Measurements from ENCODE around the gene PEX10. TPM values are rescaled to one million over a fixed set of nuclear protein-coding genes. Genes with fewer than 3 reads are reported as not detected.
"Not testable (repeated sequence)": the region's sequence is repeated elsewhere in the genome, so short reads cannot be mapped to it uniquely, and the experiment has no call there.

PEX10 gene
- 10 to 100 TPM in 3 of 6 experiments, 1 to 10 TPM in 3; 7.4 to 24.3 (median 10.5) TPM for total RNA-seq
- long read RNA-seq, partial matches to known transcripts = 1 of 2 reads
- long read RNA-seq, other reads (novel, unspliced or antisense) = 0 of 2 reads

- intact Hi-C loops (cut with DNase I) = no loop called here
Measured at GRCh38 chr1:2412395-2412772, at the start of gene PEX10. Gene PEX10, minus strand, starts transcription at chr1:2412564. Its CDS starts 62 bp downstream, at chr1:2412502.

GRCh38 chr1:2460996-2461751, 48.8 kb upstream of the PEX10 start:
- WGBS (ENCODE audit: insufficient coverage, low coverage, low lambda C conversion rate, missing lambda C conversion rate) = 63% methylated on average over 4 of the region's 18 CpGs
- intact Hi-C loops (cut with DNase I) = no loop called here
- DNase-seq = peak in 2 of 3 donors; percentile 67 to 82

More at GRCh38 chr1:2412395-2412772, at the start of gene PEX10:
- ATAC-seq = peak; percentile 85 to 95 (median 90)
- TF ChIP-seq CTCF (IDR thresholded peaks at IDR 0.05) (no peak), POLR2A (IDR thresholded peaks at IDR 0.05) (peak; percentile 33)
- H3K4me1 ChIP-seq = peaks cover 0 to 24% (median 8%) of the 10 kb centered on the region in 4 donors
- H3K4me3 ChIP-seq = peak within 1 kb of the TSS; percentile 99 to 100 (median 99)
- H3K36me3 ChIP-seq = no peaks in the 10 kb centered on the region
- DNase-seq = peak; percentile 99
- no peaks in the 10 kb centered on the region for H3K9me3 ChIP-seq
- H3K27ac ChIP-seq = peak within 1 kb of the TSS; percentile 59 to 84 (median 77)
- no peaks in the 10 kb centered on the region for H3K27me3 ChIP-seq
- no CpG with 5 or more reads among the region's 55 CpGs for WGBS (ENCODE audit: insufficient coverage, low coverage, low lambda C conversion rate, missing lambda C conversion rate)

GRCh38 chr1:2460203-2460602, 47.8 kb upstream of the PEX10 start:
- TF ChIP-seq CTCF (IDR thresholded peaks at IDR 0.05) (no peak), POLR2A (IDR thresholded peaks at IDR 0.05) (no peak)
- no peaks in the 10 kb centered on the region for H3K27me3 ChIP-seq
- intact Hi-C loops (cut with DNase I) = no loop called here
- H3K9me3 ChIP-seq = no peaks in the 10 kb centered on the region
- ATAC-seq = no peak
- DNase-seq = no peak
- H3K36me3 ChIP-seq = no peaks in the 10 kb centered on the region
- 72% methylated on average over 4 of the region's 8 CpGs for WGBS (ENCODE audit: insufficient coverage, low coverage, low lambda C conversion rate, missing lambda C conversion rate)
- H3K4me1 ChIP-seq = peaks cover 0 to 17% (median 1%) of the 10 kb centered on the region in 4 donors
- no peak overlapping the region for H3K27ac ChIP-seq
- no peak overlapping the region for H3K4me3 ChIP-seq

More at GRCh38 chr1:2460996-2461751, 48.8 kb upstream of the PEX10 start:
- H3K27ac ChIP-seq = no peak overlapping the region
- TF ChIP-seq CTCF (IDR thresholded peaks at IDR 0.05) = no peak
- TF ChIP-seq POLR2A (IDR thresholded peaks at IDR 0.05) = no peak
- H3K9me3 ChIP-seq = no peaks in the 10 kb centered on the region
- H3K4me1 ChIP-seq = peaks cover 0 to 17% (median 1%) of the 10 kb centered on the region in 4 donors
- peak; percentile 37 to 71 (median 70) for ATAC-seq
- H3K4me3 ChIP-seq = no peak overlapping the region
- H3K27me3 ChIP-seq = no peaks in the 10 kb centered on the region
- H3K36me3 ChIP-seq = no peaks in the 10 kb centered on the region

- DNase-seq (peak; percentile 76 to 89 (median 78)), ATAC-seq (peak; percentile 85 to 91 (median 88))
- Histone ChIP-seq H3K27ac (no peak overlapping the region), H3K27me3 (no peaks in the 10 kb centered on the region), H3K4me3 (no peak overlapping the region), H3K4me1 (peaks cover 0 to 17% (median 1%) of the 10 kb centered on the region in 4 donors), H3K36me3 (no peaks in the 10 kb centered on the region), H3K9me3 (no peaks in the 10 kb centered on the region)
- 71% methylated on average over 3 of the region's 23 CpGs for WGBS (ENCODE audit: insufficient coverage, low coverage, low lambda C conversion rate, missing lambda C conversion rate)
- no peak for TF ChIP-seq POLR2A (IDR thresholded peaks at IDR 0.05)
- peak; percentile 31 to 40 (median 38) for TF ChIP-seq CTCF (IDR thresholded peaks at IDR 0.05)
- intact Hi-C loops (cut with DNase I) = no loop called here
Measured at GRCh38 chr1:2459757-2460156, 47.4 kb upstream of the PEX10 start.

GRCh38 chr1:2459102-2459753, 46.9 kb upstream of the PEX10 start:
- H3K27me3 ChIP-seq; ATAC-seq; intact Hi-C loops (cut with DNase I): not testable (repeated sequence)

More at GRCh38 chr1:2459102-2459753, 46.9 kb upstream of the PEX10 start:
- not testable (repeated sequence) for H3K9me3 ChIP-seq, H3K27ac ChIP-seq, H3K36me3 ChIP-seq, H3K4me3 ChIP-seq, DNase-seq
- H3K4me1 ChIP-seq = peaks cover 0 to 17% (median 1%) of the 10 kb centered on the region in 4 donors
- 75% methylated on average over 7 of the region's 16 CpGs for WGBS (ENCODE audit: insufficient coverage, low coverage, low lambda C conversion rate, missing lambda C conversion rate)
